SJSA1 (cell line): ENCODE results near the gene DRAM2. TPM values are rescaled to one million over a fixed set of nuclear protein-coding genes. Genes with fewer than 3 reads are reported as not detected.

ENCODE experiments used
- DNase-seq, 2 experiments: peaks; one replicate each; pipeline ENCODE4 v3.0.0-alpha.2; 2015 to 2020; ENCODE audit warnings: low spot score in 2 of 2, low read depth in 1 of 2
- H3K27ac ChIP-seq: fragments of 250-450 bp; sonication (Bioruptor Pico); 2 replicates; pipeline ENCODE4 v1.5.1; 2020; ENCODE audit warnings: mild to moderate bottlenecking, moderate library complexity
- H3K27me3 ChIP-seq: fragments of 250-450 bp; sonication (Bioruptor Pico); replicated peaks from 2 replicates; pipeline ENCODE4 v1.5.1; 2020; ENCODE audit warnings: mild to moderate bottlenecking, moderate library complexity
- H3K36me3 ChIP-seq: fragments of 250-450 bp; sonication (Bioruptor Pico); 2 replicates; pipeline ENCODE4 v1.5.1; 2020; ENCODE audit warnings: mild to moderate bottlenecking
- H3K4me1 ChIP-seq: fragments of 250-450 bp; sonication (Bioruptor Pico); replicated peaks from 2 replicates; pipeline ENCODE4 v1.6.1; 2021; ENCODE audit warnings: mild to moderate bottlenecking
- H3K4me3 ChIP-seq: fragments of 250-450 bp; sonication (Bioruptor Pico); 2 replicates; pipeline ENCODE4 v1.5.1; 2020; ENCODE audit warnings: mild to moderate bottlenecking
- H3K9me3 ChIP-seq: fragments of 250-450 bp; sonication (Bioruptor Pico); replicated peaks from 2 replicates; pipeline ENCODE4 v1.5.1; 2020; ENCODE audit warnings: mild to moderate bottlenecking
- total RNA-seq: library from RNA; depleted of rRNA; stranded (reverse); fragments of >200 nt; shearing (Covaris generic); gene quantifications from 2 replicates; pipeline ENCODE4 v1.2.3, GENCODE V29; 2014

DRAM2 gene
- total RNA-seq, 1 experiment from 2014 or later: 55.0 TPM

GRCh38 chr1:111157431-111157830, 17.5 kb upstream of the DRAM2 start:
- Histone ChIP-seq H3K36me3 (peaks cover 56% of the 10 kb centered on the region), H3K4me3 (no peak overlapping the region), H3K4me1 (no peaks in the 10 kb centered on the region), H3K9me3 (no peaks in the 10 kb centered on the region), H3K27me3 (no peaks in the 10 kb centered on the region), H3K27ac (no peak overlapping the region)
- DNase-seq: no peak

- Histone ChIP-seq H3K27ac (no peak overlapping the region), H3K4me1 (no peaks in the 10 kb centered on the region), H3K27me3 (no peaks in the 10 kb centered on the region), H3K36me3 (peaks cover 60% of the 10 kb centered on the region), H3K9me3 (no peaks in the 10 kb centered on the region), H3K4me3 (no peak overlapping the region)
- DNase-seq: no peak
Observed at GRCh38 chr1:111154021-111154999, 14.4 kb upstream of the DRAM2 start.

GRCh38 chr1:111151838-111152237, 11.9 kb upstream of the DRAM2 start:
- Histone ChIP-seq H3K4me1 (no peaks in the 10 kb centered on the region), H3K9me3 (no peaks in the 10 kb centered on the region), H3K27ac (no peak overlapping the region), H3K27me3 (no peaks in the 10 kb centered on the region), H3K36me3 (peaks cover 67% of the 10 kb centered on the region), H3K4me3 (no peak overlapping the region)
- no peak for DNase-seq

GRCh38 chr1:111148376-111148881, 8.5 kb upstream of the DRAM2 start:
- Histone ChIP-seq H3K4me3 (no peak overlapping the region), H3K4me1 (no peaks in the 10 kb centered on the region), H3K27ac (no peak overlapping the region), H3K27me3 (no peaks in the 10 kb centered on the region), H3K36me3 (peaks cover 48% of the 10 kb centered on the region), H3K9me3 (no peaks in the 10 kb centered on the region)
- DNase-seq: no peak

GRCh38 chr1:111147948-111148347, 8.1 kb upstream of the DRAM2 start:
- Histone ChIP-seq H3K4me3 (no peak overlapping the region), H3K36me3 (peaks cover 43% of the 10 kb centered on the region), H3K27ac (no peak overlapping the region), H3K4me1 (no peaks in the 10 kb centered on the region), H3K9me3 (no peaks in the 10 kb centered on the region), H3K27me3 (no peaks in the 10 kb centered on the region)
- no peak for DNase-seq

GRCh38 chr1:111145963-111146768, 6.3 kb upstream of the DRAM2 start:
- Histone ChIP-seq H3K4me3 (no peak overlapping the region), H3K4me1 (no peaks in the 10 kb centered on the region; the same call in 1 of the 2 replicates), H3K27me3 (no peaks in the 10 kb centered on the region), H3K9me3 (no peaks in the 10 kb centered on the region), H3K27ac (no peak overlapping the region), H3K36me3 (peaks cover 31% of the 10 kb centered on the region)
- DNase-seq: no peak

- no peaks in the 10 kb centered on the region for H3K27me3 ChIP-seq
- no peaks in the 10 kb centered on the region for H3K9me3 ChIP-seq
- H3K36me3 ChIP-seq: peaks cover 26% of the 10 kb centered on the region
Observed at GRCh38 chr1:111145542-111145941, 5.6 kb upstream of the DRAM2 start.

GRCh38 chr1:111142356-111142975, 2.6 kb upstream of the DRAM2 start:
- DNase-seq: no peak

More at GRCh38 chr1:111145542-111145941, 5.6 kb upstream of the DRAM2 start:
- Histone ChIP-seq H3K27ac (no peak overlapping the region), H3K4me1 (no peaks in the 10 kb centered on the region; the same call in 1 of the 2 replicates), H3K4me3 (no peak overlapping the region)
- DNase-seq: no peak

GRCh38 chr1:111141245-111142220, 1.6 kb upstream of the DRAM2 start:
- H3K27me3 ChIP-seq: no peaks in the 10 kb centered on the region
- H3K36me3 ChIP-seq: 0 out of 2 replicates have a peak, but pooled peaks cover 16% of the 10 kb centered on the region
- no peak overlapping the region for H3K27ac ChIP-seq
- H3K4me3 ChIP-seq: peak overlapping the region; percentile 71
- no peaks in the 10 kb centered on the region; the same call in 1 of the 2 replicates for H3K4me1 ChIP-seq
- DNase-seq: no peak
- no peaks in the 10 kb centered on the region for H3K9me3 ChIP-seq

More at GRCh38 chr1:111142356-111142975, 2.6 kb upstream of the DRAM2 start:
- H3K27ac ChIP-seq: no peak overlapping the region
- H3K4me3 ChIP-seq: no peak overlapping the region
- H3K36me3 ChIP-seq: 0 out of 2 replicates have a peak, but pooled peaks cover 13% of the 10 kb centered on the region
- H3K4me1 ChIP-seq: no peaks in the 10 kb centered on the region; the same call in 1 of the 2 replicates
- no peaks in the 10 kb centered on the region for H3K9me3 ChIP-seq
- no peaks in the 10 kb centered on the region for H3K27me3 ChIP-seq

- Histone ChIP-seq H3K36me3 (0 out of 2 replicates have a peak, but pooled peaks cover 16% of the 10 kb centered on the region), H3K4me1 (no peaks in the 10 kb centered on the region; the same call in 1 of the 2 replicates), H3K4me3 (peak overlapping the region; percentile 71), H3K9me3 (no peaks in the 10 kb centered on the region), H3K27me3 (no peaks in the 10 kb centered on the region), H3K27ac (peak overlapping the region; percentile 30)
- peak in 1 of 2 experiments; percentile 70 for DNase-seq
Observed at GRCh38 chr1:111140680-111140967, 731 bp upstream of the DRAM2 start.

GRCh38 chr1:111139324-111139955, 453 bp downstream of the DRAM2 start:
- peak overlapping the region; percentile 71 for H3K4me3 ChIP-seq
- DNase-seq: peak; percentile 61 to 63
- H3K27me3 ChIP-seq: no peaks in the 10 kb centered on the region
- H3K4me1 ChIP-seq: no peaks in the 10 kb centered on the region; the same call in 1 of the 2 replicates
- H3K9me3 ChIP-seq: no peaks in the 10 kb centered on the region
- H3K36me3 ChIP-seq: 0 out of 2 replicates have a peak, but pooled peaks cover 21% of the 10 kb centered on the region
- H3K27ac ChIP-seq: peak overlapping the region; percentile 30

- Histone ChIP-seq H3K9me3 (no peaks in the 10 kb centered on the region), H3K4me1 (no peaks in the 10 kb centered on the region), H3K36me3 (peaks cover 29% of the 10 kb centered on the region), H3K4me3 (no peak overlapping the region), H3K27me3 (no peaks in the 10 kb centered on the region), H3K27ac (no peak overlapping the region)
- DNase-seq: no peak
Observed at GRCh38 chr1:111133866-111134265, 6.0 kb downstream of the DRAM2 start.
